Panc1 (cell line): ENCODE data around the gene KMT5C.

ENCODE experiments used
- TCF7L2 ChIP-seq: IDR thresholded peaks from 2 replicates; pipeline ENCODE4 v1.6.1; 2011; ENCODE audit warnings: mild to moderate bottlenecking, low read depth, low read length, inconsistent platforms
- TF ChIP-seq, protein P1 (sequence below): fragments of 450-650 bp; IDR thresholded peaks from 2 replicates; pipeline ENCODE4 v1.5.1; 2017; ENCODE audit warnings: mild to moderate bottlenecking

DNA sequence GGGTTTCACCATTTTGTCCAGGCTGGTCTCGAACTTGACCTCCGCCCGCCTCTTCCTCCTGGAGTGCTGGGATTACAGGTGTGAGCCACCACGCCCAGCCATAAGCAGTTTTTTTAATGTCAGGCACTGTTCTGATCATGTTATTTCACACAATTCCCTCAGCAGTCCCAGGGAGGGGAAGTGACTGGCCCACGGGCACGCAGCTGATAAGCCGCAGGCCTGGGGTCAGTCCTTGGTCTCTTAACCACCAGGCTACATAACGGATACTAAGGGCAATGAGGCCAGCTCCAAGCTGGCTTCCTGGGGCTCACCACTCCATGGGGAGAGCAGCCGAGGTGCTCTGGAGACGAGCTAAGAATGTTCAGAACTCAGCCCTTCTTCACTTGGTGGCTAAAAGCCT is 42.4 kb upstream of the KMT5C start:
- no peak for TF ChIP-seq TCF7L2
- TF ChIP-seq, protein P1, sequence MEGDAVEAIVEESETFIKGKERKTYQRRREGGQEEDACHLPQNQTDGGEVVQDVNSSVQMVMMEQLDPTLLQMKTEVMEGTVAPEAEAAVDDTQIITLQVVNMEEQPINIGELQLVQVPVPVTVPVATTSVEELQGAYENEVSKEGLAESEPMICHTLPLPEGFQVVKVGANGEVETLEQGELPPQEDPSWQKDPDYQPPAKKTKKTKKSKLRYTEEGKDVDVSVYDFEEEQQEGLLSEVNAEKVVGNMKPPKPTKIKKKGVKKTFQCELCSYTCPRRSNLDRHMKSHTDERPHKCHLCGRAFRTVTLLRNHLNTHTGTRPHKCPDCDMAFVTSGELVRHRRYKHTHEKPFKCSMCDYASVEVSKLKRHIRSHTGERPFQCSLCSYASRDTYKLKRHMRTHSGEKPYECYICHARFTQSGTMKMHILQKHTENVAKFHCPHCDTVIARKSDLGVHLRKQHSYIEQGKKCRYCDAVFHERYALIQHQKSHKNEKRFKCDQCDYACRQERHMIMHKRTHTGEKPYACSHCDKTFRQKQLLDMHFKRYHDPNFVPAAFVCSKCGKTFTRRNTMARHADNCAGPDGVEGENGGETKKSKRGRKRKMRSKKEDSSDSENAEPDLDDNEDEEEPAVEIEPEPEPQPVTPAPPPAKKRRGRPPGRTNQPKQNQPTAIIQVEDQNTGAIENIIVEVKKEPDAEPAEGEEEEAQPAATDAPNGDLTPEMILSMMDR = no peak
